Body of pancreas (tissue), 4 donors: ENCODE data around the gene LRRN1. TPM values are rescaled to one million over a fixed set of nuclear protein-coding genes. Genes with fewer than 3 reads are reported as not detected.

Experiments used
- ATAC-seq: fragments of 150-250 bp; one replicate; pipeline ENCODE4 v1.9.1; 2016
- DNase-seq, 4 donors: peaks; one replicate each; pipeline ENCODE4 v3.0.0-alpha.2; 2019
- H3K27ac ChIP-seq, 4 donors: fragments of 200-600 bp; sonication (generic); 1 replicate in 3 of 4; 2 replicates in 1 of 4; pipeline versions ENCODE4 v1.5.1 to v1.6.1; 2016 to 2019; ENCODE audit warnings: mild to moderate bottlenecking in 1 of 4, mixed read lengths in 1 of 4, moderate library complexity in 1 of 4
- H3K27me3 ChIP-seq, 2 donors: fragments of 200-600 bp; sonication (generic); one replicate each; pipeline ENCODE4 v1.6.0; 2016; ENCODE audit warnings: mild to moderate bottlenecking in 1 of 2
- H3K36me3 ChIP-seq, 2 donors: fragments of 200-600 bp; sonication (generic); replicated peaks in 1 of 2; 2 replicates each; pipeline ENCODE4 v1.5.1; 2016; ENCODE audit warnings: low read depth in 2 of 2; ENCODE audit not compliant: insufficient read depth in 1 of 2
- H3K4me1 ChIP-seq: fragments of 200-600 bp; sonication (generic); one replicate; pipeline ENCODE4 v1.6.0; 2016
- H3K4me3 ChIP-seq, 2 donors: fragments of 200-600 bp; sonication (generic); 1 replicate in 1 of 2; 2 replicates in 1 of 2; pipeline ENCODE4 v1.5.1; 2016 to 2019
- H3K9me3 ChIP-seq, 3 donors: fragments of 200-600 bp; sonication (generic); 1 replicate in 2 of 3; 2 replicates in 1 of 3; pipeline ENCODE4 v1.5.1; 2016
- POLR2A ChIP-seq, 3 donors: fragments of 450-650 bp; IDR thresholded peaks; one replicate each; pipeline ENCODE4 v1.6.1; 2016; ENCODE audit warnings: antibody characterized with exemption in 3 of 3, mild to moderate bottlenecking in 2 of 3
- WGBS, 2 donors: methylation state at CpG; one replicate each; pipeline ENCODE4 v1.1.5; 2017; 5-methylcytosine and 5-hydroxymethylcytosine counted together
- intact Hi-C: fragments of 100-400 bp; cut with DNase I; formaldehyde crosslinking; loops from one replicate; pipeline ENCODE4 v1.15.1; 2023
- total RNA-seq, 2 donors: library from RNA; depleted of rRNA; stranded (reverse); fragments of >200 nt; gene quantifications; one replicate each; pipeline ENCODE4 v1.1.0, GENCODE V29; 2016
- TF ChIP-seq, protein P1 (sequence below), 7 experiments: fragments of 450-650 bp in 4 of 7; fragments of 200-600 bp in 3 of 7; sonication (generic) in 3 of 7; IDR thresholded peaks; one replicate each; pipeline ENCODE4 v1.5.1; 2016 to 2019; ENCODE audit warnings: antibody characterized with exemption in 7 of 7

The LRRN1 gene
- 1 to 10 TPM; 1.6 to 7.5 TPM for total RNA-seq

DNA sequence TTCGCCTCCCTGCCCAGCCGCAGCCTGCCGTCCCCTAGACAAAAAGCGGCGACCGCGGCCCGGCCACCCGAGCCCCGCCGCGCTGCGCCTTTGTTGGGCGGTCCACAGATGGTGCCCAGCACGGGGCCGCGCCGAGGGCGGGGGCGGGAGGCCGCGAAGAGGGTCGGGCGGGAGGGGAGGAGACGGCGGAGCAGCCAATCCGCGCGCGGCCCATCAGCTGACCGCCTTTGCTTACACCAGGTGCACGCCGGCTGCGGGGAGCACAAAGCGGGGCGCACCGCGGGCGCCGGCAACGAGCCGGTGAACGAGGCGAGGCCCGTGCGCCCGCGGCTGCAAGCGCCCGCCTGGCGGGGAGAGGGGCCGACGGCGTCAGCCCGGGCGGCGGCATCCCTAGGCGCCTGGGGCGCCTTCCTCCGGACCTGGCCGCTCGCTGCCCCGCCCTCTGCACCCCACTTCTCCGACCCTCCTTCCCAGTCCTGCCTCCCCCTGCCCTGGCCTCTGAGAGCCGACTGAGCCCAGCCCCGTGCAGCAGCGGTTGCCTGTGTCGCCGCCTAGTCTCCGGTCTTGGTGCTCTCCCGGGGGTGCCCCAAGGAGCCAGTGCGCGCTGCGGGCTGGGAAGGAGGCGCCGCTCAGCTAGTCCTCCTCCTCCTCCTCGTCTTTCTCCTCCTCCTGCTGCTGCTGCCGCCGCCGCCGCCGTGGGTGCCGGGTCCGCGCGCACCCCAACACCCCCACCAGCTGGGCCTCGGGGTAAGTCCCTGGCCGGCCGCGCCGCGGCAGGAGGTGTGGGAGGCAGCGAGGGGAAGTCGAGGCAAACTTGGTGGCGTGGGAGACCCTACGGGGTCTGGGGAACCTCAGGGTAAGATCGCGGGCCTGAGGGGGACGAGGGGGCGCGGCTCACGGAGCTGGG, at the start of gene LRRN1:
LRRN1 (plus strand) TSS at position 259 of the 907 bp plus-strand sequence. CDS start 45,211 bp downstream, outside the sequence.
- Histone ChIP-seq H3K4me1 (peaks cover 12% of the 10 kb centered on the region), H3K27ac (peak within 1 kb of the TSS in 2 of 4 donors; percentile 24 to 31), H3K27me3 (no peaks in the 10 kb centered on the region), H3K36me3 (no peaks in the 10 kb centered on the region), H3K4me3 (peak within 1 kb of the TSS; percentile 41 to 50), H3K9me3 (no peaks in the 10 kb centered on the region)
- ATAC-seq (peak; percentile 83), DNase-seq (peak; percentile 65 to 82 (median 76))
- peak in 2 of 3 donors; percentile 37 to 71 for TF ChIP-seq POLR2A (IDR thresholded peaks at IDR 0.05)
- TF ChIP-seq, protein P1, sequence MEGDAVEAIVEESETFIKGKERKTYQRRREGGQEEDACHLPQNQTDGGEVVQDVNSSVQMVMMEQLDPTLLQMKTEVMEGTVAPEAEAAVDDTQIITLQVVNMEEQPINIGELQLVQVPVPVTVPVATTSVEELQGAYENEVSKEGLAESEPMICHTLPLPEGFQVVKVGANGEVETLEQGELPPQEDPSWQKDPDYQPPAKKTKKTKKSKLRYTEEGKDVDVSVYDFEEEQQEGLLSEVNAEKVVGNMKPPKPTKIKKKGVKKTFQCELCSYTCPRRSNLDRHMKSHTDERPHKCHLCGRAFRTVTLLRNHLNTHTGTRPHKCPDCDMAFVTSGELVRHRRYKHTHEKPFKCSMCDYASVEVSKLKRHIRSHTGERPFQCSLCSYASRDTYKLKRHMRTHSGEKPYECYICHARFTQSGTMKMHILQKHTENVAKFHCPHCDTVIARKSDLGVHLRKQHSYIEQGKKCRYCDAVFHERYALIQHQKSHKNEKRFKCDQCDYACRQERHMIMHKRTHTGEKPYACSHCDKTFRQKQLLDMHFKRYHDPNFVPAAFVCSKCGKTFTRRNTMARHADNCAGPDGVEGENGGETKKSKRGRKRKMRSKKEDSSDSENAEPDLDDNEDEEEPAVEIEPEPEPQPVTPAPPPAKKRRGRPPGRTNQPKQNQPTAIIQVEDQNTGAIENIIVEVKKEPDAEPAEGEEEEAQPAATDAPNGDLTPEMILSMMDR (IDR thresholded peaks at IDR 0.05) = no peak
- intact Hi-C loops = no loop called here
- WGBS, 2 donors = 1% methylated on average over 76 to 101 of the region's 102 CpGs

DNA sequence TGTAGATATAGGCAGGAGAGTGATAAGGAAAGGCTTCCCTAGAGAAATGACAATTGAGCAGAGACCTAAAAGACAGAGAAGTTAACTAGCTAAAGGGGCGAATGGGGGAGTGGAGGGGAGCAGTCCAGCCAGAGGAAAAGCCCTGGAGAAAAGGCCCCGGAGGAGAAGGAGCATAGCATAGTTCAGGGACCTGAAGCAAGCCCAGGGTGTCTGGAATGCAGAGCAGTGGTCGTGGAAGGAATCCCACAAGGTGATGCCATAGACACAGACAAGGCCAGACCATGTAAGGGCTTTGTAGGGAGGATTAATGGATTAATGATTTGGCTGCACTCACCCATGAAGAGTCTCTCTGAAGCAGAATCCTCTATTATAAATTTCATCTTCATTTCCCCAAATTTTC, 45.8 kb upstream of the LRRN1 start:
- no peak overlapping the region for H3K27ac ChIP-seq
- H3K36me3 ChIP-seq = no peaks in the 10 kb centered on the region
- no peak for DNase-seq
- ATAC-seq = no peak
- TF ChIP-seq, protein P1 (IDR thresholded peaks at IDR 0.05) = no peak
- no peak for TF ChIP-seq POLR2A (IDR thresholded peaks at IDR 0.05)
- H3K27me3 ChIP-seq = no peaks in the 10 kb centered on the region
- H3K9me3 ChIP-seq = no peaks in the 10 kb centered on the region
- H3K4me1 ChIP-seq = no peaks in the 10 kb centered on the region
- intact Hi-C loops = no loop called here
- H3K4me3 ChIP-seq = no peak overlapping the region
- WGBS, 2 donors = 50% methylated on average over 3 of the region's 3 CpGs

DNA sequence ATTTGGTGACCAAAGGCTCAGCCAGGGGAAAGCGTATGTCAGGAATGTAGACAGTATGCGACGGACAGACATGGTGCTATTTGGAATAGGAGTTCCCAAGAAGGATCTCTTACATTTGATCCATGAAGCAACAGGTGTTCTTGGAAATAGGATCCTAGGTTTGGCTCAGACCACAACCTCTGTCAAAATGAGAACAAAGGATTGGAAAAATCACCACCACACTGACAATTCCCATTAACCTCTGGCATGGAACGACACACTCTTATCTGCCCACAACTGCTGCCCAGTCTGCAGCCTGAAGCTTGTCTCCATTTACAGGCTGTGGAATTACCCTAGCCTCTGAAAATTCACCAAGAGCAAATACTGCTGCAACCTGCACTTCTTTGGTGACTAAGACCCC, 33.6 kb upstream of the LRRN1 start:
- DNase-seq = no peak
- ATAC-seq = no peak
- intact Hi-C loops = no loop called here
- TF ChIP-seq, protein P1 (IDR thresholded peaks at IDR 0.05) = no peak
- no peak for TF ChIP-seq POLR2A (IDR thresholded peaks at IDR 0.05)
- WGBS, 2 donors = 70 to 86% methylated on average over 4 of the region's 4 CpGs
- H3K27me3 ChIP-seq = no peaks in the 10 kb centered on the region
- H3K4me1 ChIP-seq = no peaks in the 10 kb centered on the region
- H3K27ac ChIP-seq = no peak overlapping the region
- H3K36me3 ChIP-seq = no peaks in the 10 kb centered on the region
- no peaks in the 10 kb centered on the region for H3K9me3 ChIP-seq
- no peak overlapping the region for H3K4me3 ChIP-seq

DNA sequence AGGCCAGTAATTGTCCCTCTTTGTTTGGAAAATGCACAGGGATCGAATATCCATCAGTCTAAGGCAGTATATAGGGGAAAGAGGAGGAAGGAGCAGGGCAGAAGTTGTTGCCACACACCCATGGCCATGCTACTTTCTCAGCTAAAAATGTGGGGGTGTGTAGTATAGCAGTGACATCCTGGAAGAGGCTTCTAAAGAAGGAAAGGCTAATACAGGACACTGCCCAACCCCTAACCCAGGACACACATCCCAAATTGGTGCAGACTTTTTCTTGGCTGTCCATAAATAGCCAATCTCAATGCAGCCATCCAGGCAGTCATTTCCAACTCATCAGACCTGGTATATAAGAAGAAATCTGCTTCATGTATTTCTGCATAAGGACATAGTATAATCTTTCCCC, 33.1 kb upstream of the LRRN1 start:
- H3K4me1 ChIP-seq = no peaks in the 10 kb centered on the region
- WGBS, 2 donors = 48 to 53% methylated on average over 1 of the region's 1 CpG

More for the DNA sequence above, 33.1 kb upstream of the LRRN1 start:
- no peak overlapping the region for H3K27ac ChIP-seq
- H3K4me3 ChIP-seq = no peak overlapping the region
- no peak for TF ChIP-seq POLR2A (IDR thresholded peaks at IDR 0.05)
- TF ChIP-seq, protein P1 (IDR thresholded peaks at IDR 0.05) = no peak
- no peak for ATAC-seq
- no peaks in the 10 kb centered on the region for H3K27me3 ChIP-seq
- no peaks in the 10 kb centered on the region for H3K36me3 ChIP-seq
- DNase-seq = no peak
- intact Hi-C loops = no loop called here
- H3K9me3 ChIP-seq = no peaks in the 10 kb centered on the region
